GM10847 (cell line): ENCODE results near the gene BPI.

Experiments
- POLR2A ChIP-seq: IDR thresholded peaks from 2 replicates; pipeline ENCODE4 v1.6.1; 2011; ENCODE audit not compliant: insufficient read length; ENCODE audit errors: extremely low read depth

BPI gene

GRCh38 chr20:38271608-38272120 is 32.3 kb upstream of the BPI start:
- no peak for TF ChIP-seq POLR2A

GRCh38 chr20:38272398-38272797 is 31.6 kb upstream of the BPI start:
- no peak for TF ChIP-seq POLR2A

GRCh38 chr20:38272961-38273360 is 31.0 kb upstream of the BPI start:
- no peak for TF ChIP-seq POLR2A

- no peak for TF ChIP-seq POLR2A
Observed at GRCh38 chr20:38275815-38276550, 28.0 kb upstream of the BPI start.

GRCh38 chr20:38277285-38277684 is 26.7 kb upstream of the BPI start:
- TF ChIP-seq POLR2A, result no peak

- TF ChIP-seq POLR2A, result no peak
Observed at GRCh38 chr20:38277691-38278090, 26.3 kb upstream of the BPI start.

- TF ChIP-seq POLR2A, result no peak
Observed at GRCh38 chr20:38278131-38278530, 25.8 kb upstream of the BPI start.

GRCh38 chr20:38278763-38279162 is 25.2 kb upstream of the BPI start:
- no peak for TF ChIP-seq POLR2A

- TF ChIP-seq POLR2A, result no peak
Observed at GRCh38 chr20:38283236-38283635, 20.7 kb upstream of the BPI start.

- no peak for TF ChIP-seq POLR2A
Observed at GRCh38 chr20:38284893-38285444, 19.0 kb upstream of the BPI start.

GRCh38 chr20:38286586-38287531 is 17.1 kb upstream of the BPI start:
- no peak for TF ChIP-seq POLR2A

GRCh38 chr20:38290829-38291814 is 12.8 kb upstream of the BPI start:
- no peak for TF ChIP-seq POLR2A

GRCh38 chr20:38291966-38292365 is 12.0 kb upstream of the BPI start:
- TF ChIP-seq POLR2A, result no peak

GRCh38 chr20:38293491-38294065 is 10.4 kb upstream of the BPI start:
- TF ChIP-seq POLR2A, result no peak

- TF ChIP-seq POLR2A, result no peak
Observed at GRCh38 chr20:38294076-38294591, 9.8 kb upstream of the BPI start.
